Mucosa of gallbladder (tissue), 1 donor: ENCODE results near the gene OR6B1. TPM values are rescaled to one million over a fixed set of nuclear protein-coding genes. Genes with fewer than 3 reads are reported as not detected.
A peak's percentile ranks its signal among the peaks of the same experiment; 100 is the strongest.

Experiments
- DNase-seq: peaks from one replicate; pipeline ENCODE4 v3.0.0-alpha.2; 2020; ENCODE audit warnings: low spot score
- total RNA-seq: library from RNA; stranded (reverse); gene quantifications from one replicate; pipeline ENCODE4 v1.2.1, GENCODE V29; 2021
- donor health status: DM: no; HTN: no; CAD: no.

The OR6B1 gene
- total RNA-seq, result not detected

DNA sequence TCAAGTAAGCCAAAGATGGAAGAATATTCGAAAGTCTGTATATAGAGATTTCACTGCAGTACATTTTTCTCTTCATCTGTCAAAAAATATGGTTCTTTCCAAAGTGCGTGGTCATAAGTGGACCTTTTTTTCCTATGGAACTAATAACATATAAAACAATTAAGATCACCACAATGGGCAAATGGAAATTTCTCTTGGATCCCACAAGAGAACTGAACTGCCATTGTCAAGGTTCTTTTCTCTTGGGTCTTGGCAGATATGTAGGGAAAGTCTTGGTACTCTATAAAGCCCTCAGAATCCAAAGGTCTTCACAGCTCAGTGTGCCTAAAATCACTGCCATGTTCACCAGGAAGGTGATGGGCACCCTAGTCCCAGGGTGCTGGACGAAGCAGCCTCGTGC lies at the start of gene OR6B1:
OR6B1 (plus strand) TSS at position 301 of the 400 bp plus-strand sequence. CDS start 3,677 bp downstream, outside the sequence.
- no peak for DNase-seq

DNA sequence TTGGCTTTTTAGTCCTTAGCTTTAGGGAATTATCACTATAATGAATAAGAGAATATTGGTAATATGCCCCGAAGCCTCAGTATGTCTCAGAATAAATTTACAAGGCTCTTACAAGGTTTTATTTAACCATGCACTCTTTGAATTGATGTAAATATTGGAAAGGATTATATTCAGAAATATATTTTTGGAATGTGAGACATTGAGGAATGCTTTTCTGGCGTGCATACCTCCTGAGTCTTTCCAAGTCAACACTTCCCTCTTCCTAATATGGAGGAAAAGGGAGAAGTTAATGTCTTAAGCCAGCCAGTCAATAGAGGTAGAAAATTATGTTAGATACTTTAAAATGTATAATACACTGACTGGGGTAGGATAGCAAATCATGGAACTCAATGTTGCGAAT lies 46.7 kb upstream of the OR6B1 start:
- no peak for DNase-seq

- no peak for DNase-seq
These were observed 46.0 kb upstream of the OR6B1 start for GRCh38 chr7:143954135-143954534.

DNA sequence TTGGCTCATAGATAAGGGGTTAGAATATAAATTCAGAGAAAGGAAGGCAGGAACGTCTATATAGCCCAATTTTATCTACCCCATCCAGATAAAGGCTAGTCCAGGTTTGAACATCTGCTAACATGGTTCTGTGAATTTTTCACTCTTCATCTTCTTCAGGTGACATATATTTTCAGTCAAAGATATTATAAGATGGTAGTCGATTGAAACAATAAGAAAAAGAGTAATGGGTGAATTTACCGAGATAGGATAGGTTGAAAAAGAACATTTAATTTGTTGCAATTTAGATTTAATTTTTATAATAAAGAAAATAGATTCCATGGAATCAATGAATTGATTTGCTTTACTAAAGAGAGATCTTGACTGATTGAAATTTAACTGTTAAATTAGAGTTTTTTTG lies 45.6 kb upstream of the OR6B1 start, which contains the start of gene OR2F1:
OR2F1 (plus strand) TSS at position 301 of the 400 bp plus-strand sequence. CDS start 5,127 bp downstream, outside the sequence.
- no peak for DNase-seq

- DNase-seq, result no peak
These were observed 41.3 kb upstream of the OR6B1 start for GRCh38 chr7:143958781-143959180.

GRCh38 chr7:143960813-143961610 lies 39.1 kb upstream of the OR6B1 start:
- DNase-seq, result no peak

- no peak for DNase-seq
These were observed 34.8 kb upstream of the OR6B1 start for GRCh38 chr7:143965280-143965679.

GRCh38 chr7:143967398-143967797 lies 32.7 kb upstream of the OR6B1 start:
- no peak for DNase-seq

GRCh38 chr7:143973870-143974416 lies 26.2 kb upstream of the OR6B1 start:
- DNase-seq, result no peak

DNA sequence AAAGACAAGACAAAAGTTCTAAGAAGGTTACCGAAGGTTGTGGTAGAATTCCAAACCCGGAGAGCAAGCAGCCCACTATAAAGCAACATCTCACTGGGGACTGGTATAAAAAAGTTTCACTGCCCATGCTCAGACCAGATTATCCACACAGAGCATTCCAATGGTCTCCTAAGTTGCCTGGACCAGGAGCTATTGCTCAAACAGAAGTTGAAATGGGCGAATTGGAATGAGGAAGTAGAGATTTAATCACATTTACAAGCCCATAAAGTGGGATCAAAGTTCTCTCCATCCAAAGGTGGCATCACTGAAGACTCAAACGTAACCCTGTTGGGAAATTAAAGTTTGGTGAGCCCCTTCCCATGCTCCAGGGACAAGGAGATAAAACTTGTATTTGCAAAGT lies 25.7 kb upstream of the OR6B1 start:
- no peak for DNase-seq

DNA sequence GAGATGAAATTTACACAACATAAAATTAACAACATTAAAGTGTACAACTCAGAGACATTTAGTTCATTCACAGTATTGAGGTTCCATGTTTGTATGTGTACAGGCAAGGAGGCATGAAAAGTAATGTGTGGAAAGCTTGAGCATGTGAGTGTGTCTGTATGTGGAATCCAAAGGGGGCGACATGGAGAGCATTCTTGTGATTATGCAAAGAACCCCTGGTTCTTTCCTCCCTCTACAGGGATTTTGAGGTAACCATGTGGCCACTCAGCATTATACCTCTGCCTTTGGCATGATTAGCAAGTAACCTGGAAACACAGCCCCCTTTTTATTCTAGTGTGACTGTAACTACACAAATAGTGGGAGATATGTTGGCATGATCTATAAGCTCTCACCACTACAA lies 24.5 kb upstream of the OR6B1 start:
- no peak for DNase-seq

GRCh38 chr7:143978585-143978984 lies 21.5 kb upstream of the OR6B1 start:
- no peak for DNase-seq

DNA sequence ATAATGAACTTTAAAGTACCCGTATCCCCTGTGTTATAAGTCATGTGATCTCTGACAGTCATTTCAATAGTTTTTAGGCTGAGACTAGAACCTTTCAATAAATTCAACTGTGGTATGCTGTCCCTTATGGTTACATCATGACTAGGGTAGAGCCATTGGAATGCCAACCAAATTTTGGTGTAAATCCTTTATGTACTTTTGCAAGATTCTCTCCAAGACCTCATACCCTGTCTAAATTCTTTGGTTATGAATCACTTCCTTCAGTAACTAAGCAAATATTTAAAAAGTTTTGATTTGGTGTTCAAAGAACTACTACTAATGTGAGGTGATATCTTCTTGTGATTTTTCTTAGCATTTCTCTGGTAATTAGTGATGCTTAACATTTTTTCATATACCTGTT lies 20.8 kb upstream of the OR6B1 start:
- DNase-seq, result no peak

- no peak for DNase-seq
These were observed 20.1 kb upstream of the OR6B1 start for GRCh38 chr7:143979998-143980397.

DNA sequence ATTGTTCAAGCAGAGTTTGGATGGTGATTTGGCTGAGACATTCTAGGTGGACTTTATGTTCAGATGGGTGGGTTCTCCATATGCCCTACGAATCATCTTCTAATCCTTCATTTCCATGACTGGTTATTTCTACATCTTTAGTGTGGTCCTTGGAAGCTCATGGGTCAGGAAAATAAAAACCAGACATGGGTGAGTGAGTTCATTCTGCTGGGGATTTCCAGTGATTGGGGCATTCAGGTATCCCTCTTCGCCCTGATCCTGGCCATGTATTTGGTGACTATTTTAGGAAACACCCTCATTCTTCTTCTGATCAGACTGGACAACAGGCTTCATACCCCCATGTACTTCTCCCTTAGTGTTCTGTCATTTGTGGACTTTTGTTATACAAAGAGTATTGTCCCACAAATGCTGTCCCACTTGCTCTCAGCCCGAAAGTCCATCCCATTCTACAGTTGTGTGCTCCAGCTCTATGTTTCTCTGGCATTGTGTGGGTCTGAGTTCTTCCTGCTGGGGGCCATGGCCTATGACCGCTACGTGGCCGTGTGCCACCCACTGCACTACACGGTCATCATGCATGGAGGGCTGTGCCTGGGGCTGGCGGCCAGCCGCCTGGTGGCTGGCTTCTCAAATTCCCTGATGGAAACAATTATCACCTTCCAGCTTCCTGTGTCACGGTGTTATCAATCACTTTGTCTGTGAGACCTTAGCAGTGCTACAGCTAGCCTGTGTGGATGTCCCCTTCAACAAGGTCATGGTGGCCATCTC lies 19.2 kb upstream of the OR6B1 start:
- DNase-seq, result no peak

GRCh38 chr7:143983960-143984359 lies 16.2 kb upstream of the OR6B1 start:
- DNase-seq, result no peak

DNA sequence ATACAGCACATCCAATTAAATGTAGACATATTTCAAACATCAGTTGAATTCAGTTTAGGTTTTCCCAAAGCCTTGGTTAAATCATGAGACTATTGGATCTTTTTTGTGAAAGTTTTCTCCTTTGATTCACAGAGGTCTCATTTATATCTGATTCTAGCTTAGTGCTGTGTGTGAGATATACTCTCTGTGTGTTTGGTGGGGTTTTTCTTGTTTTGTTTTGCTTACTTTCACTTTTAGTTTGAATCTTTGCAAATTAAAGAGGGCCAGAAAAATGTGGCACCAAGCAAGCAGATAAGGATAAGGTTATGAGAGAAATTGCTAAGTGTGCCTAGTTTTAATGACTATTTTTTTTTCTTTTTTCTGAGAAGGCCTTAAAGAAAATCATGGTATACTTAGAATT lies 12.6 kb upstream of the OR6B1 start:
- no peak for DNase-seq

DNA sequence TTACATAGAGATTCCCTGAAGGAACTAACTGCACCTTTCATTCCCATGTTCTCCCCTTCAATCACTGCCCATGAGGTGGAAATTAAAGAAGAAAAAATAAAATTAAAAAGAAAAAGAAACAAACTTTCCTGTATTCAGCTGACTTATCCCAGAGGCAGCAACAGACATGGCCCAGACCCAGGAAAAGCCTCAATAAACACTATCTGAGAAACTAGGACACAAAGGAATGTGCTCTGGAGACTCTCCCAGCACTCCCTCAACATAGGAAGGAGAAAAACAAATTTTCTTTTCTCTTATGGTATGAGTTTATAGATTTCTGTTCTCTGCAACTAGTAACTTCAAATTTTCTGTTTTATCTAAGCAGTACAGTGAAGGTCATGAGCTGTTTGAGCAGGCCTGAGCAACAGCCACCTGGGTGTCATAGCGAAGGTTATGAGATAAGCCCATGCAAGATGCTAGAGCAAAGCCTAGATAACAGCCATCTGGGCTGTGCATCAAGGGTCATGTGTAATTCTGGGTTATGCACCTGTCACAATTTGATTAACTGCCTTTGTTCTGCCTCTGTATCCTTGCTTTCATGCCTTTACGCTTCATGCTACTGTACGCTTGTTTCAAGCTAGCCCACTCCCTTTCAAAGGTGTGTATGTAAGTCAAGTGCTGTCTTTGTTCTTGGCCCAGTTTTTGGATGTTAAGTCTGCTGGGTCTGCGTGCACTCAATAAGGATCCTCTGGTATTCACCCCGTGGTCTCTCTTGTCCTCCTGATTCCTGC lies 11.0 kb upstream of the OR6B1 start:
- peak; percentile 26 for DNase-seq

- DNase-seq, result no peak
These were observed 7.5 kb upstream of the OR6B1 start for GRCh38 chr7:143992670-143993069.

DNA sequence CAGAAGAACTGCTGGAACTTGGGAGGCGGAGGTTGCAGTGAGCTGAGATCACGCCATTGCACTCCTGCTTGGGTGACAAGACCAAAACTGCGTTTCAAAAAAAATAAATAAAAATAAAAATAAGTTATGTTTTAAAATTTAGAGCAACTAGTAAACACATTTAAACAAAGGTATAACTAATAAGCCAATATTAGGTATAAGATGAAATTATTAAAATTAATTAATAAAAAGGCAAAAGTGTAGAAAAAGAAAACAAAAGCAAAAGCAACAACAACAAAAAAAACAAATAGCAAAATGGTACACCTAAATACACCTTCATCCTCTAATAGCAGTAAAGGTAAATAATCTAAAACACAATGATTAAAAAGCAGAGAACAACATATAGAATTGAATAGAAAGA lies 6.2 kb upstream of the OR6B1 start:
- DNase-seq, result no peak

GRCh38 chr7:144001543-144001942 lies 1.4 kb downstream of the OR6B1 start:
- no peak for DNase-seq

- DNase-seq, result no peak
These were observed 4.6 kb downstream of the OR6B1 start for GRCh38 chr7:144004703-144005102.
